Neural progenitor cell (in vitro differentiated cells): ENCODE results near the gene AUNIP. TPM values are rescaled to one million over a fixed set of nuclear protein-coding genes. Genes with fewer than 3 reads are reported as not detected.

Experiments used
- DNase-seq: peaks from one replicate; pipeline ENCODE4 v3.0.0-alpha.2; 2016; ENCODE audit warnings: low spot score
- H2AFZ ChIP-seq: fragments of 200-600 bp; sonication (generic); replicated peaks from 2 replicates; pipeline ENCODE4 v1.6.1; 2016; ENCODE audit warnings: antibody characterized with exemption
- H3F3A ChIP-seq: fragments of 200-600 bp; sonication (generic); 2 replicates; pipeline ENCODE4 v1.6.1; 2016; ENCODE audit warnings: antibody characterized with exemption, low read depth
- H3K27ac ChIP-seq: fragments of 200-600 bp; sonication (generic); 2 replicates; pipeline ENCODE4 v1.5.1; 2016; ENCODE audit warnings: mild to moderate bottlenecking
- H3K27me3 ChIP-seq: fragments of 200-600 bp; sonication (generic); 2 replicates; pipeline ENCODE4 v1.6.1; 2016; ENCODE audit warnings: mild to moderate bottlenecking, moderate library complexity
- H3K36me3 ChIP-seq: fragments of 200-600 bp; sonication (generic); 2 replicates; pipeline ENCODE4 v1.5.1; 2016
- H3K4me1 ChIP-seq: fragments of 200-600 bp; sonication (generic); 2 replicates; pipeline ENCODE4 v1.6.1; 2016; ENCODE audit warnings: mixed run types
- H3K4me2 ChIP-seq: fragments of 200-600 bp; sonication (generic); 2 replicates; pipeline ENCODE4 v1.6.1; 2016
- H3K4me3 ChIP-seq: fragments of 200-600 bp; sonication (generic); 2 replicates; pipeline ENCODE4 v1.5.1; 2016
- H3K79me2 ChIP-seq: fragments of 200-600 bp; sonication (generic); 2 replicates; pipeline ENCODE4 v1.6.1; 2016; ENCODE audit warnings: low read depth
- H3K9ac ChIP-seq: fragments of 200-600 bp; sonication (generic); 2 replicates; pipeline ENCODE4 v1.6.1; 2016
- H3K9me3 ChIP-seq: fragments of 200-600 bp; sonication (generic); 2 replicates; pipeline ENCODE4 v1.5.1; 2016; ENCODE audit warnings: low read depth
- H4K20me1 ChIP-seq: fragments of 200-600 bp; sonication (generic); 2 replicates; pipeline ENCODE4 v1.6.1; 2016; ENCODE audit warnings: low read depth
- H3K27ac Mint-ChIP-seq: 3 replicates; pipeline ENCODE4 v1.8.0; 2021; ENCODE audit warnings: mixed read lengths
- H3K27me3 Mint-ChIP-seq: 2 replicates; pipeline ENCODE4 v1.8.0; 2022; ENCODE audit warnings: low read depth, mild to moderate bottlenecking, inconsistent platforms, moderate library complexity, mixed read lengths; ENCODE audit not compliant: insufficient read depth
- H3K36me3 Mint-ChIP-seq: 3 replicates; pipeline ENCODE4 v1.8.0; 2021; ENCODE audit warnings: mixed read lengths
- H3K4me1 Mint-ChIP-seq: 3 replicates; pipeline ENCODE4 v1.8.0; 2021; ENCODE audit warnings: mixed read lengths
- H3K4me3 Mint-ChIP-seq: 3 replicates; pipeline ENCODE4 v1.8.0; 2021; ENCODE audit warnings: mild to moderate bottlenecking, moderate library complexity, mixed read lengths
- H3K9me3 Mint-ChIP-seq: 3 replicates; pipeline ENCODE4 v1.8.0; 2020; ENCODE audit warnings: mixed read lengths
- EZH2 ChIP-seq: fragments of 200-600 bp; sonication (generic); IDR thresholded peaks from 2 replicates; pipeline ENCODE4 v1.6.1; 2017; ENCODE audit warnings: antibody characterized with exemption, mild to moderate bottlenecking, moderate library complexity
- EZH2phosphoT487 ChIP-seq: fragments of 200-600 bp; sonication (generic); IDR thresholded peaks from 2 replicates; pipeline ENCODE4 v1.6.1; 2017; ENCODE audit warnings: antibody characterized with exemption
- total RNA-seq: library from RNA; depleted of rRNA; stranded (reverse); fragments of >200 nt; gene quantifications from 2 replicates; pipeline ENCODE4 v1.2.3, GENCODE V29; 2015; ENCODE audit warnings: low replicate concordance
- TF ChIP-seq, protein P1 (sequence below): fragments of 200-600 bp; sonication (generic); IDR thresholded peaks from 2 replicates; pipeline ENCODE4 v1.5.1; 2017; ENCODE audit warnings: antibody characterized with exemption, mild to moderate bottlenecking

The AUNIP gene
- total RNA-seq, 1 donor from 2014 or later: 15.2 TPM

DNA sequence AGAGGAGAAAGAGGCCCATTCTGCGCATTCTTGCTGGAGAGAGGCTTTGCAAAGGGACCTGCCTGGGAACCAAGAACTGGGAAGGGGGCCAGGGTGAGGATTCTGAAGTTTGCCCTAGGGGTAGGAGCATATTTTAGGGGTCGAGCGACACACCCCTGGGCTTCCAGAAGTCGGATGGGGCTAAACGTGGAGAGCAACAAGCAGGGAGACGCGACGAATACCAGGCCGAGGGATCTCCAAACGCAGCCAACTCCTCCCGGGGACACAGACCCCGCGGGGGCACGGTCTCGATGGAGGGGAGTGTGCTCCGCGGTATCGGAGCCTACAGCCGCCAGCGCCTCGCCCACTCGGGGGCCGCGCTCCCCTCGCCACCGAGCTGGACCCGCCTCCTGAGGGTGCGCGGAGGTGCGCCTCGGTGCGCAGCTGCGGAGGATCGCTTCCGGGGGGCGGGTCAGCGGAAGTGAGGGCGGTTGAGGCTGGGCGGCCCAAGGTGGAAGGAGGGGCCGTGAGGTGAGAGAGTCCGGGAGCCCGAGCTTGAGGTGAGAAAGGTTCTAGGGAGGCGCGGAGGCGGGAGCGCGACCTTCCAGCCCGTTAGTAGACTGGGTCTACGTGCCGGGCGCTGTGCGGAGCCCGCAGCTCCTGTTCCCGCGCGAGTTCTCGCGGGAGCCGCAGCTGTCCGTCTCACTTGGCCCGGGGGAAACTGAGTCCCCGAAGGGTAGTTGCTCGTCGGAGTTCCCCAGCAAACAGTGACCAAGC is 39.6 kb downstream of the AUNIP start, which contains the start of gene MTFR1L:
Gene MTFR1L, plus strand, starts transcription at position 464 of the 756 bp plus-strand sequence. CDS start 3,151 bp downstream, outside the sequence.
- H3K9ac ChIP-seq: peak within 1 kb of the TSS; percentile 43
- peaks cover 25% of the 10 kb centered on the region for H3F3A ChIP-seq
- H3K27me3 ChIP-seq: peaks cover 5% of the 10 kb centered on the region
- no peaks in the 10 kb centered on the region for H3K36me3 ChIP-seq
- Mint-ChIP-seq H3K9me3 (no peaks in the 10 kb centered on the region), H3K27ac (peak within 1 kb of the TSS; percentile 97), H3K4me3 (peak within 1 kb of the TSS; percentile 99), H3K36me3 (peaks cover 7% of the 10 kb centered on the region), H3K4me1 (peaks cover 29% of the 10 kb centered on the region), H3K27me3 (peaks cover 11% of the 10 kb centered on the region)
- peaks cover 10% of the 10 kb centered on the region for H3K4me1 ChIP-seq
- TF ChIP-seq EZH2phosphoT487: no peak
- no peak for TF ChIP-seq EZH2
- TF ChIP-seq, protein P1, sequence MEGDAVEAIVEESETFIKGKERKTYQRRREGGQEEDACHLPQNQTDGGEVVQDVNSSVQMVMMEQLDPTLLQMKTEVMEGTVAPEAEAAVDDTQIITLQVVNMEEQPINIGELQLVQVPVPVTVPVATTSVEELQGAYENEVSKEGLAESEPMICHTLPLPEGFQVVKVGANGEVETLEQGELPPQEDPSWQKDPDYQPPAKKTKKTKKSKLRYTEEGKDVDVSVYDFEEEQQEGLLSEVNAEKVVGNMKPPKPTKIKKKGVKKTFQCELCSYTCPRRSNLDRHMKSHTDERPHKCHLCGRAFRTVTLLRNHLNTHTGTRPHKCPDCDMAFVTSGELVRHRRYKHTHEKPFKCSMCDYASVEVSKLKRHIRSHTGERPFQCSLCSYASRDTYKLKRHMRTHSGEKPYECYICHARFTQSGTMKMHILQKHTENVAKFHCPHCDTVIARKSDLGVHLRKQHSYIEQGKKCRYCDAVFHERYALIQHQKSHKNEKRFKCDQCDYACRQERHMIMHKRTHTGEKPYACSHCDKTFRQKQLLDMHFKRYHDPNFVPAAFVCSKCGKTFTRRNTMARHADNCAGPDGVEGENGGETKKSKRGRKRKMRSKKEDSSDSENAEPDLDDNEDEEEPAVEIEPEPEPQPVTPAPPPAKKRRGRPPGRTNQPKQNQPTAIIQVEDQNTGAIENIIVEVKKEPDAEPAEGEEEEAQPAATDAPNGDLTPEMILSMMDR: no peak
- peak within 1 kb of the TSS; percentile 72 for H2AFZ ChIP-seq
- peaks cover 25% of the 10 kb centered on the region for H3K79me2 ChIP-seq
- peak within 1 kb of the TSS; percentile 88 for H3K4me2 ChIP-seq
- peak within 1 kb of the TSS; percentile 75 for H3K4me3 ChIP-seq
- no peaks in the 10 kb centered on the region for H3K9me3 ChIP-seq
- peak; percentile 86 for DNase-seq
- H4K20me1 ChIP-seq: peaks cover 18% of the 10 kb centered on the region
- H3K27ac ChIP-seq: no peak within 1 kb of the TSS

DNA sequence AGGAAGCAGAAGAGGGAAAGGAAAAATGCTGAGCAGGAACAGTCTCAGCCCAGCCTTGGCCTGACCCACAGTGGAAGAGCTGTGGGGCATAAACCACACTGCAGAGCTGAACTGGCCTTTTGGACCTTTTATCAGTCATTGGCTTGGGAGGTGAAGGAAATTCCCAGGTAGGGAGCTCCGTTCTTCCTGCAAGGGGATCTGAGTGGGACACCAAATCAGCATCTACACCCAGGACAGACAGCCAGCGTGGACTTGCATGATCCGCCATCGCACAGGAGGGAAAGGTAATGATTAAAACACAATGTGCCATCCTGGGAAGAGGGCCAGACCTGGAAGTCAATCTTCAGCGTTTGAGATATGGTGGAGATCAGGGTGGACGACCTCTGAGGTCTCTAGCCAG is 40.7 kb downstream of the AUNIP start:
- Histone ChIP-seq H2AFZ (no peak overlapping the region), H3K27ac (no peak overlapping the region), H3K27me3 (peaks cover 5% of the 10 kb centered on the region), H3K9me3 (no peaks in the 10 kb centered on the region), H3K4me3 (peak overlapping the region; percentile 75), H3K4me2 (peak overlapping the region; percentile 88), H3K4me1 (peaks cover 10% of the 10 kb centered on the region), H4K20me1 (peaks cover 18% of the 10 kb centered on the region), H3K9ac (no peak overlapping the region), H3K36me3 (no peaks in the 10 kb centered on the region), H3K79me2 (peaks cover 25% of the 10 kb centered on the region), H3F3A (peaks cover 25% of the 10 kb centered on the region)
- Mint-ChIP-seq H3K36me3 (peaks cover 6% of the 10 kb centered on the region), H3K4me1 (peaks cover 29% of the 10 kb centered on the region), H3K27ac (peak overlapping the region; percentile 97), H3K4me3 (peak overlapping the region; percentile 99), H3K27me3 (peaks cover 11% of the 10 kb centered on the region), H3K9me3 (no peaks in the 10 kb centered on the region)
- DNase-seq: no peak
- TF ChIP-seq, protein P1: no peak
- TF ChIP-seq EZH2phosphoT487: no peak
- TF ChIP-seq EZH2: no peak

- H3F3A ChIP-seq: peaks cover 25% of the 10 kb centered on the region
- Mint-ChIP-seq H3K27me3 (peaks cover 14% of the 10 kb centered on the region), H3K4me3 (peak overlapping the region; percentile 99), H3K36me3 (peaks cover 8% of the 10 kb centered on the region), H3K27ac (peak overlapping the region; percentile 72), H3K9me3 (no peaks in the 10 kb centered on the region), H3K4me1 (peaks cover 29% of the 10 kb centered on the region)
- peak overlapping the region; percentile 88 for H3K4me2 ChIP-seq
- peaks cover 18% of the 10 kb centered on the region for H4K20me1 ChIP-seq
- no peaks in the 10 kb centered on the region for H3K9me3 ChIP-seq
- DNase-seq: no peak
- H3K9ac ChIP-seq: no peak overlapping the region
- TF ChIP-seq EZH2 (no peak), EZH2phosphoT487 (no peak)
- TF ChIP-seq, protein P1: peak; percentile 34
- H2AFZ ChIP-seq: no peak overlapping the region
- H3K27ac ChIP-seq: no peak overlapping the region
- H3K27me3 ChIP-seq: peaks cover 5% of the 10 kb centered on the region
- peaks cover 25% of the 10 kb centered on the region for H3K79me2 ChIP-seq
- peaks cover 10% of the 10 kb centered on the region for H3K4me1 ChIP-seq
- H3K4me3 ChIP-seq: no peak overlapping the region
- H3K36me3 ChIP-seq: no peaks in the 10 kb centered on the region
Measured at GRCh38 chr1:25817840-25818501, 41.3 kb downstream of the AUNIP start.
